Measurements from ENCODE around the gene XRN1.

XRN1 gene

GRCh38 chr3:142276781-142277180 lies 171.1 kb downstream of the XRN1 start:
- TF ChIP-seq ZNF274 (IDR thresholded peaks at IDR 0.05; ENCODE audit: low read depth, low read length), result no peak
- H3K4me3 ChIP-seq (ENCODE audit: low read length), result no peak overlapping the region

- TF ChIP-seq ZNF274 (IDR thresholded peaks at IDR 0.05; ENCODE audit: low read depth, low read length), result no peak
- H3K4me3 ChIP-seq (ENCODE audit: low read length), result no peak overlapping the region
These were observed 172.0 kb downstream of the XRN1 start for GRCh38 chr3:142275856-142276255.

GRCh38 chr3:142274908-142275307 lies 172.9 kb downstream of the XRN1 start:
- H3K4me3 ChIP-seq (ENCODE audit: low read length), result no peak overlapping the region
- TF ChIP-seq ZNF274 (IDR thresholded peaks at IDR 0.05; ENCODE audit: low read depth, low read length), result no peak

- TF ChIP-seq ZNF274 (IDR thresholded peaks at IDR 0.05; ENCODE audit: low read depth, low read length), result no peak
These were observed 174.3 kb downstream of the XRN1 start for GRCh38 chr3:142273501-142273900.

GRCh38 chr3:142272200-142272891 lies 175.5 kb downstream of the XRN1 start:
- H3K4me3 ChIP-seq (ENCODE audit: low read length), result no peak overlapping the region
- no peak for TF ChIP-seq ZNF274 (IDR thresholded peaks at IDR 0.05; ENCODE audit: low read depth, low read length)

More at GRCh38 chr3:142273501-142273900, 174.3 kb downstream of the XRN1 start:
- H3K4me3 ChIP-seq (ENCODE audit: low read length), result no peak overlapping the region

GRCh38 chr3:142270407-142270806 lies 177.4 kb downstream of the XRN1 start:
- no peak for TF ChIP-seq ZNF274 (IDR thresholded peaks at IDR 0.05; ENCODE audit: low read depth, low read length)
- H3K4me3 ChIP-seq (ENCODE audit: low read length), result no peak overlapping the region

GRCh38 chr3:142269767-142270166 lies 178.1 kb downstream of the XRN1 start:
- no peak overlapping the region for H3K4me3 ChIP-seq (ENCODE audit: low read length)
- TF ChIP-seq ZNF274 (IDR thresholded peaks at IDR 0.05; ENCODE audit: low read depth, low read length), result no peak

- no peak overlapping the region for H3K4me3 ChIP-seq (ENCODE audit: low read length)
- TF ChIP-seq ZNF274 (IDR thresholded peaks at IDR 0.05; ENCODE audit: low read depth, low read length), result no peak
These were observed 179.4 kb downstream of the XRN1 start for GRCh38 chr3:142268426-142268825.

- no peak overlapping the region for H3K4me3 ChIP-seq (ENCODE audit: low read length)
- TF ChIP-seq ZNF274 (IDR thresholded peaks at IDR 0.05; ENCODE audit: low read depth, low read length), result no peak
These were observed 180.6 kb downstream of the XRN1 start for GRCh38 chr3:142267269-142267668.

- no peak overlapping the region for H3K4me3 ChIP-seq (ENCODE audit: low read length)
- TF ChIP-seq ZNF274 (IDR thresholded peaks at IDR 0.05; ENCODE audit: low read depth, low read length), result no peak
These were observed 184.7 kb downstream of the XRN1 start for GRCh38 chr3:142263112-142263511.

- no peak overlapping the region for H3K4me3 ChIP-seq (ENCODE audit: low read length)
- no peak for TF ChIP-seq ZNF274 (IDR thresholded peaks at IDR 0.05; ENCODE audit: low read depth, low read length)
These were observed 188.5 kb downstream of the XRN1 start for GRCh38 chr3:142259359-142259758.

GRCh38 chr3:142256712-142257333 lies 191.0 kb downstream of the XRN1 start:
- H3K4me3 ChIP-seq (ENCODE audit: low read length), result no peak overlapping the region
- no peak for TF ChIP-seq ZNF274 (IDR thresholded peaks at IDR 0.05; ENCODE audit: low read depth, low read length)
